C4-2B (cell line): ENCODE measurements around the gene CD6.
"Not testable (repeated sequence)": the region's sequence is repeated elsewhere in the genome, so short reads cannot be mapped to it uniquely, and the experiment has no call there.

Experiments used
- H3K27ac ChIP-seq: fragments of 450-650 bp; 2 replicates; pipeline ENCODE4 v1.5.1; 2017
- CTCF ChIP-seq: fragments of 450-650 bp; conservative IDR thresholded peaks from 2 replicates; pipeline ENCODE4 v1.5.1; 2017; ENCODE audit warnings: mild to moderate bottlenecking
- ZFX ChIP-seq: fragments of 450-650 bp; IDR thresholded peaks from 2 replicates; pipeline ENCODE4 v1.6.1; 2017

CD6 gene

GRCh38 chr11:60970369-60970774 is 1.1 kb upstream of the CD6 start:
- no peak overlapping the region for H3K27ac ChIP-seq
- TF ChIP-seq CTCF (peak; percentile 96), ZFX (no peak)

GRCh38 chr11:60970890-60971289 is 590 bp upstream of the CD6 start:
- TF ChIP-seq CTCF, result no peak
- no peak overlapping the region for H3K27ac ChIP-seq

- no peak overlapping the region for H3K27ac ChIP-seq
- no peak for TF ChIP-seq ZFX
Observed at GRCh38 chr11:60972182-60973030, 926 bp downstream of the CD6 start.

- TF ChIP-seq ZFX (no peak), CTCF (no peak)
- H3K27ac ChIP-seq, result no peak overlapping the region
Observed at GRCh38 chr11:60973699-60974098, 2.2 kb downstream of the CD6 start.

- H3K27ac ChIP-seq, result not testable (repeated sequence)
Observed at GRCh38 chr11:60974316-60974715, 2.8 kb downstream of the CD6 start.

DNA sequence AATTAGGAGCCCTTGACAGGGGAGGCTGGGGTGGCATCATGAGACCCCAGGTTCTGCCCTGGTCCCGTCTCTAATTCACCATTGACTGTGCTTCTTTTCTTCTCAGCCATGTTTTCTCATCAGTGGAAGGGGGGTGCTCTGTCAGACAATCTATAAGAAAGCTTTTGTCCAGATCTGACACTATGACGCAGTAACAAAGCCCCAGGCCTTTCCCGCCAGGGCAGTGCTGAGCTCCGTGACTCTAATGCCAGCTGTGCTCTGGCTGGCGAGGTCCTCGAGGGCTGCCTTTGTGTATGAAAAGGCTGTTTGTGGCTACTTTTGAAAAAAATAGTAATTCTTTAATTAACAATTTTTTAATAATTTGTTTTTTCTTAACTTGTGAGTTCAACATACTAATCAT is 3.2 kb downstream of the CD6 start:
- TF ChIP-seq CTCF (no peak), ZFX (no peak)
- H3K27ac ChIP-seq, result no peak overlapping the region

- TF ChIP-seq ZFX (no peak), CTCF (no peak)
- no peak overlapping the region for H3K27ac ChIP-seq
Observed at GRCh38 chr11:60977224-60977623, 5.7 kb downstream of the CD6 start.

DNA sequence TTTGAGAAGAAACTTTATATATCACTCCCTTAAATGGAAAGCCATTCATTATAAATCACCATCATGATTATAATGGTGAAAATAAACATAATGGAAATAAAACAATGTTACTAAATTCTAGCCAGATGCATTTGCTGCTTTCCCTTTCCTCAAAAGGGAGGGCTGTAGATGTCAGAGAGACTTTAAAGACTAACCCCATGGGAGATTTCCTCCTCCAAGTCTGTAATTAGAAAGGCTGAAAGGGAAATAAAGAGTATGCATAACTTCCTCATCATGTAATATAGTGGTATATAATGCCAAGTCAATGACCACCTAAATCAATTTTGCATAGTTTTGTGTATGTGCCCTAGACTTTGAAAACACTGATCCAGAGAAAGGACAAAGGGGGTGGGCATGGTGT is 6.4 kb downstream of the CD6 start:
- TF ChIP-seq CTCF (no peak), ZFX (no peak)
- no peak overlapping the region for H3K27ac ChIP-seq
